MM.1S (cell line): ENCODE data around the gene UBAP2L.

ENCODE experiments used
- DNase-seq: peaks from one replicate; pipeline ENCODE4 v3.0.0-alpha.2; 2015
- H2AFZ ChIP-seq: fragments of 300-600 bp; sonication (generic); 2 replicates; pipeline ENCODE4 v1.6.0; 2016; ENCODE audit warnings: antibody characterized with exemption, low read length
- H3F3A ChIP-seq: fragments of 300-600 bp; sonication (generic); 2 replicates; pipeline ENCODE4 v1.6.1; 2016; ENCODE audit warnings: mild to moderate bottlenecking, antibody characterized with exemption, low read length, moderate library complexity, mixed read lengths; ENCODE audit not compliant: insufficient read depth
- H3K27ac ChIP-seq: fragments of 300-600 bp; sonication (generic); 2 replicates; pipeline ENCODE4 v1.5.1; 2016; ENCODE audit warnings: mild to moderate bottlenecking, low read length
- H3K27me3 ChIP-seq: fragments of 300-600 bp; sonication (generic); replicated peaks from 2 replicates; pipeline ENCODE4 v1.6.0; 2016; ENCODE audit warnings: low read length; ENCODE audit not compliant: insufficient read depth
- H3K36me3 ChIP-seq: fragments of 300-600 bp; sonication (generic); replicated peaks from 2 replicates; pipeline ENCODE4 v1.6.1; 2016; ENCODE audit warnings: mild to moderate bottlenecking, low read length, mixed read lengths; ENCODE audit not compliant: insufficient read depth
- H3K4me1 ChIP-seq: fragments of 300-600 bp; sonication (generic); 2 replicates; pipeline ENCODE4 v1.6.1; 2016; ENCODE audit warnings: low read length, mixed read lengths
- H3K4me2 ChIP-seq: fragments of 300-600 bp; sonication (generic); 2 replicates; pipeline ENCODE4 v1.6.0; 2016; ENCODE audit warnings: low read depth, low read length
- H3K4me3 ChIP-seq: fragments of 300-600 bp; sonication (generic); 2 replicates; pipeline ENCODE4 v1.5.1; 2016; ENCODE audit warnings: low read length, mixed read lengths
- H3K79me2 ChIP-seq: fragments of 300-600 bp; sonication (generic); 2 replicates; pipeline ENCODE4 v1.6.1; 2016; ENCODE audit warnings: mixed run types, low read length, mixed read lengths
- H3K9ac ChIP-seq: fragments of 300-600 bp; sonication (generic); 2 replicates; pipeline ENCODE4 v1.6.1; 2016; ENCODE audit warnings: low read length, mixed read lengths
- H3K9me2 ChIP-seq: fragments of 300-600 bp; sonication (generic); replicated peaks from 2 replicates; pipeline ENCODE4 v1.6.1; 2016; ENCODE audit warnings: mild to moderate bottlenecking, low read length, mixed read lengths; ENCODE audit not compliant: insufficient read depth
- H3K9me3 ChIP-seq: fragments of 300-600 bp; sonication (generic); replicated peaks from 2 replicates; pipeline ENCODE4 v1.6.1; 2016; ENCODE audit warnings: mild to moderate bottlenecking, low read length, mixed read lengths; ENCODE audit not compliant: insufficient read depth
- H4K20me1 ChIP-seq: fragments of 300-600 bp; sonication (generic); 2 replicates; pipeline ENCODE4 v1.6.1; 2016; ENCODE audit warnings: mild to moderate bottlenecking, low read length, moderate library complexity, mixed read lengths; ENCODE audit not compliant: insufficient read depth
- EZH2 ChIP-seq: fragments of 300-600 bp; sonication (generic); optimal IDR thresholded peaks from 2 replicates; pipeline ENCODE3; 2017; ENCODE audit warnings: low read depth, mild to moderate bottlenecking, antibody characterized with exemption, low read length, mixed read lengths
- EZH2phosphoT487 ChIP-seq: fragments of 300-600 bp; sonication (generic); IDR thresholded peaks from 2 replicates; pipeline ENCODE4 v1.6.1; 2018; ENCODE audit warnings: antibody characterized with exemption, low read length
- TF ChIP-seq, protein P1 (sequence below): fragments of 300-600 bp; sonication (generic); IDR thresholded peaks from 2 replicates; pipeline ENCODE4 v1.5.1; 2016; ENCODE audit warnings: antibody characterized with exemption, low read length, mixed read lengths

UBAP2L gene

DNA sequence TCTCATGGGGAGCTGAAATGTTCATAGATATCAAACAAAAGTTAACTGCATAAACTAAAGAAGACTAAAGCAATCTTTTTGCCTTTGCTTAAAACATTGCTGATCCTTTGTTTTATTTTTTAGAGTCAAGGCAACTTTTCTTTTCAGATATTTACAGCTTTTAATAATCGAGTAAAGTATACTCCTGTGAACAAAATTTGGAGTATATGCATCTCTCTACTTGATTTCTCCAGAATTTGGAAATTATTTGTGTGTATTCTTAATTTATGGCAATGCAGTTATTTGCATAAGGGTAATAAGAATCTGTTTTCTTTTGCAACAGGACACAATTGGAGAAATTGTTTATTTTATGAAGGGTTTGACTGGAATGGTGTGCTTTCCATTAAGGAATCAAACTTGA lies 95.9 kb downstream of the UBAP2L start:
- Histone ChIP-seq H3K36me3 (no peaks in the 10 kb centered on the region), H3K27me3 (no peaks in the 10 kb centered on the region), H3K4me2 (no peak overlapping the region), H3K79me2 (no peaks in the 10 kb centered on the region), H3K27ac (no peak overlapping the region), H3F3A (no peaks in the 10 kb centered on the region), H3K4me3 (no peak overlapping the region), H2AFZ (no peak overlapping the region), H4K20me1 (no peaks in the 10 kb centered on the region), H3K9ac (no peak overlapping the region), H3K4me1 (no peaks in the 10 kb centered on the region), H3K9me3 (no peaks in the 10 kb centered on the region), H3K9me2 (no peaks in the 10 kb centered on the region)
- DNase-seq = no peak
- TF ChIP-seq EZH2phosphoT487 = no peak
- no peak for TF ChIP-seq EZH2
- TF ChIP-seq, protein P1, sequence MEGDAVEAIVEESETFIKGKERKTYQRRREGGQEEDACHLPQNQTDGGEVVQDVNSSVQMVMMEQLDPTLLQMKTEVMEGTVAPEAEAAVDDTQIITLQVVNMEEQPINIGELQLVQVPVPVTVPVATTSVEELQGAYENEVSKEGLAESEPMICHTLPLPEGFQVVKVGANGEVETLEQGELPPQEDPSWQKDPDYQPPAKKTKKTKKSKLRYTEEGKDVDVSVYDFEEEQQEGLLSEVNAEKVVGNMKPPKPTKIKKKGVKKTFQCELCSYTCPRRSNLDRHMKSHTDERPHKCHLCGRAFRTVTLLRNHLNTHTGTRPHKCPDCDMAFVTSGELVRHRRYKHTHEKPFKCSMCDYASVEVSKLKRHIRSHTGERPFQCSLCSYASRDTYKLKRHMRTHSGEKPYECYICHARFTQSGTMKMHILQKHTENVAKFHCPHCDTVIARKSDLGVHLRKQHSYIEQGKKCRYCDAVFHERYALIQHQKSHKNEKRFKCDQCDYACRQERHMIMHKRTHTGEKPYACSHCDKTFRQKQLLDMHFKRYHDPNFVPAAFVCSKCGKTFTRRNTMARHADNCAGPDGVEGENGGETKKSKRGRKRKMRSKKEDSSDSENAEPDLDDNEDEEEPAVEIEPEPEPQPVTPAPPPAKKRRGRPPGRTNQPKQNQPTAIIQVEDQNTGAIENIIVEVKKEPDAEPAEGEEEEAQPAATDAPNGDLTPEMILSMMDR = no peak

DNA sequence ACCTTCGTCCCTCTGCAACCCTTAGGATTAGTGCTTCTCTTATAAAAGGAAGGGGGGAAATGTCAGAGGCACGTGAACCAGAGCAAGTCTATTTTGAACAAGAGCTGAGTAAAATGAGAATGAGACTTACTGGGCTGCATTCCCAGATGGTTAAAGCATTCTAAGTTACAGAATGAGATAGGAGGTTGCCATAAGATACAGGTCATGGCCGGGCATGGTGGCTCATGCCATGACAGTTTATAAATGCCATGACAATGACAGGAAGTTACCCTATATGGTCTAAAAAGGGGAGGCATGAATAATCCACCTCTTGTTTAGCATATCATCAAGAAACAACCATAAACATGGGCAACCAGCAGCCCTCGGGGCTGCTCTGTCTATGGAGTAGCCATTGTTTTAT lies 97.6 kb downstream of the UBAP2L start:
- no peak overlapping the region for H3K4me3 ChIP-seq

More for the DNA sequence above, 97.6 kb downstream of the UBAP2L start:
- no peaks in the 10 kb centered on the region for H3K79me2 ChIP-seq
- DNase-seq = no peak
- no peak overlapping the region for H3K4me2 ChIP-seq
- H3F3A ChIP-seq = no peaks in the 10 kb centered on the region
- no peaks in the 10 kb centered on the region for H4K20me1 ChIP-seq
- no peaks in the 10 kb centered on the region for H3K36me3 ChIP-seq
- H3K27me3 ChIP-seq = no peaks in the 10 kb centered on the region
- no peak overlapping the region for H3K9ac ChIP-seq
- no peaks in the 10 kb centered on the region for H3K4me1 ChIP-seq
- no peaks in the 10 kb centered on the region for H3K9me3 ChIP-seq
- no peaks in the 10 kb centered on the region for H3K9me2 ChIP-seq
- no peak overlapping the region for H3K27ac ChIP-seq
- no peak overlapping the region for H2AFZ ChIP-seq
- TF ChIP-seq EZH2 (no peak), EZH2phosphoT487 (no peak)
- TF ChIP-seq, protein P1 = no peak
